GM15510 (cell line): Measurements from ENCODE around the gene RILP.

ENCODE experiments used
- POLR2A ChIP-seq: IDR thresholded peaks from 3 replicates; pipeline ENCODE4 v1.6.1; 2011; ENCODE audit warnings: borderline replicate concordance; ENCODE audit not compliant: insufficient read length; ENCODE audit errors: extremely low read depth

RILP gene

GRCh38 chr17:1636732-1637285, 12.9 kb downstream of the RILP start:
- no peak for TF ChIP-seq POLR2A

GRCh38 chr17:1635675-1636465, 13.8 kb downstream of the RILP start:
- TF ChIP-seq POLR2A: no peak

- no peak for TF ChIP-seq POLR2A
These were observed 14.6 kb downstream of the RILP start for GRCh38 chr17:1634841-1635650.

- no peak for TF ChIP-seq POLR2A
These were observed 19.0 kb downstream of the RILP start for GRCh38 chr17:1630662-1631061.

GRCh38 chr17:1629504-1630310, 20.0 kb downstream of the RILP start:
- TF ChIP-seq POLR2A: no peak

GRCh38 chr17:1628856-1629503, 20.7 kb downstream of the RILP start:
- TF ChIP-seq POLR2A: peak; percentile 35

- TF ChIP-seq POLR2A: peak; percentile 16
These were observed 21.4 kb downstream of the RILP start, which contains the start of gene SLC43A2 for GRCh38 chr17:1627982-1628855. Gene SLC43A2, minus strand, starts transcription at chr17:1628834. Its CDS starts 960 bp downstream, at chr17:1627874.

- TF ChIP-seq POLR2A: no peak
These were observed 22.3 kb downstream of the RILP start for GRCh38 chr17:1627182-1627981.

GRCh38 chr17:1626333-1626732, 23.3 kb downstream of the RILP start:
- TF ChIP-seq POLR2A: no peak

GRCh38 chr17:1625581-1625980, 24.1 kb downstream of the RILP start:
- no peak for TF ChIP-seq POLR2A

- TF ChIP-seq POLR2A: no peak
These were observed 24.6 kb downstream of the RILP start for GRCh38 chr17:1625053-1625452.

- no peak for TF ChIP-seq POLR2A
These were observed 25.0 kb downstream of the RILP start for GRCh38 chr17:1624650-1625049.

GRCh38 chr17:1623057-1623630, 26.5 kb downstream of the RILP start:
- TF ChIP-seq POLR2A: no peak
